H1 (cell line): ENCODE results near the gene ETS1. TPM values are rescaled to one million over a fixed set of nuclear protein-coding genes. Genes with fewer than 3 reads are reported as not detected.
A peak's percentile ranks its signal among the peaks of the same experiment; 100 is the strongest.

Experiments used
- CTCF ChIA-PET: fragments of 300-600 bp; sonication (Branson Sonifier 250); formaldehyde crosslinking; loops from one replicate; lab custom pipeline; 2021; ENCODE audit not compliant: partially characterized antibody; lab: Charles Lee
- POLR2A ChIA-PET: fragments of 300-600 bp; sonication (Branson Sonifier 250); formaldehyde crosslinking; loops from one replicate; lab custom pipeline; 2021; ENCODE audit warnings: inconsistent platforms; ENCODE audit not compliant: partially characterized antibody; lab: Charles Lee
- DNase-seq, 2 experiments: peaks; one replicate each; pipeline versions ENCODE4 v3.0.0 to v3.0.0-alpha.2; 2010 to 2022; ENCODE audit warnings: low spot score in 2 of 2, low read depth in 1 of 2, mixed read lengths in 1 of 2
- FAIRE-seq: peaks from 2 replicates; lab custom pipeline; 2011; peaks lifted over from hg19 to GRCh38; lab: Jason Lieb, UNC
- H2AFZ ChIP-seq: 2 replicates; pipeline ENCODE4 v1.8.1; 2012; ENCODE audit warnings: low read length, inconsistent platforms
- H2AK5ac ChIP-seq: 2 replicates; pipeline ENCODE4 v1.6.1; 2013; ENCODE audit warnings: low read depth, low read length
- H2BK120ac ChIP-seq: replicated peaks from 2 replicates; pipeline ENCODE3; 2013; ENCODE audit warnings: low read depth, low read length, inconsistent platforms
- H2BK12ac ChIP-seq: 2 replicates; pipeline ENCODE4 v1.6.1; 2013; ENCODE audit warnings: low read depth, low read length
- H2BK15ac ChIP-seq: 2 replicates; pipeline ENCODE4 v1.6.1; 2013; ENCODE audit warnings: low read length
- H2BK20ac ChIP-seq: 2 replicates; pipeline ENCODE4 v1.6.1; 2013; ENCODE audit warnings: low read length
- H2BK5ac ChIP-seq: 2 replicates; pipeline ENCODE4 v1.6.1; 2013; ENCODE audit warnings: low read depth, low read length
- H3K14ac ChIP-seq: 2 replicates; pipeline ENCODE4 v1.6.1; 2013; ENCODE audit warnings: inconsistent platforms; ENCODE audit not compliant: insufficient read length
- H3K18ac ChIP-seq: 2 replicates; pipeline ENCODE4 v1.6.1; 2013; ENCODE audit warnings: low read length; ENCODE audit errors: extremely low read depth
- H3K23ac ChIP-seq: 2 replicates; pipeline ENCODE4 v1.6.1; 2013; ENCODE audit warnings: inconsistent platforms; ENCODE audit not compliant: insufficient read length
- H3K23me2 ChIP-seq: 2 replicates; pipeline ENCODE4 v1.6.1; 2013; ENCODE audit warnings: low read depth, low read length
- H3K27ac ChIP-seq: 2 replicates; pipeline ENCODE4 v1.6.1; 2011; ENCODE audit warnings: low read depth, low read length, inconsistent platforms
- H3K27me3 ChIP-seq, 4 experiments: replicated peaks in 1 of 4; 1 replicate in 1 of 4; 2 replicates in 3 of 4; pipeline versions ENCODE4 v1.6.1 to v1.8.1; 2011 to 2013; ENCODE audit warnings: low read length in 3 of 4, mild to moderate bottlenecking in 3 of 4, inconsistent platforms in 2 of 4, mixed read lengths in 2 of 4, moderate library complexity in 1 of 4; ENCODE audit not compliant: control insufficient read depth in 3 of 4, insufficient read depth in 3 of 4; ENCODE audit errors: extremely low read depth in 1 of 4
- H3K36me3 ChIP-seq, 4 experiments: 2 replicates each; pipeline versions ENCODE4 v1.6.1 to v1.8.1; 2011 to 2013; ENCODE audit warnings: mild to moderate bottlenecking in 4 of 4, low read length in 3 of 4, moderate library complexity in 2 of 4, control low read depth in 1 of 4, inconsistent platforms in 1 of 4; ENCODE audit not compliant: insufficient read depth in 4 of 4, control insufficient read depth in 2 of 4
- H3K4ac ChIP-seq: replicated peaks from 2 replicates; pipeline ENCODE3; 2013; ENCODE audit warnings: low read length, low read depth, mixed read lengths, inconsistent platforms; ENCODE audit not compliant: insufficient read length
- H3K4me1 ChIP-seq, 4 experiments: replicated peaks in 1 of 4; 1 replicate in 1 of 4; 2 replicates in 3 of 4; pipeline versions ENCODE4 v1.6.1 to v1.8.1; 2011 to 2013; ENCODE audit warnings: low read length in 3 of 4, inconsistent platforms in 2 of 4, mixed read lengths in 1 of 4; ENCODE audit not compliant: insufficient read depth in 4 of 4, control insufficient read depth in 3 of 4
- H3K4me2 ChIP-seq, 2 experiments: 2 replicates each; pipeline versions ENCODE4 v1.6.1 to v1.8.1; 2011 to 2013; ENCODE audit warnings: low read depth in 2 of 2, low read length in 2 of 2, control low read depth in 1 of 2, inconsistent platforms in 1 of 2, mild to moderate bottlenecking in 1 of 2; ENCODE audit not compliant: insufficient read depth in 1 of 2
- H3K4me3 ChIP-seq, 4 experiments: fragments of 200-600, 300-600 bp in 1 of 4; sonication (generic), shearing (Covaris generic), sonication (Bioruptor Twin) in 1 of 4; 2 replicates each; pipeline versions ENCODE4 v1.5.1 to v1.8.1; 2011 to 2016; ENCODE audit warnings: low read length in 4 of 4, low read depth in 3 of 4, control low read depth in 2 of 4, inconsistent platforms in 2 of 4, mild to moderate bottlenecking in 2 of 4, mixed read lengths in 1 of 4, moderate library complexity in 1 of 4; ENCODE audit not compliant: insufficient read depth in 2 of 4; ENCODE audit errors: extremely low read depth in 1 of 4
- H3K56ac ChIP-seq: replicated peaks from 2 replicates; pipeline ENCODE3; 2013; ENCODE audit warnings: low read depth, mild to moderate bottlenecking, mixed read lengths, low read length, inconsistent platforms; ENCODE audit not compliant: insufficient read length
- H3K79me1 ChIP-seq: 2 replicates; pipeline ENCODE4 v1.6.1; 2013; ENCODE audit warnings: low read depth, low read length, control low read depth
- H3K79me2 ChIP-seq, 2 experiments: 2 replicates each; pipeline versions ENCODE4 v1.6.1 to v1.8.1; 2012 to 2013; ENCODE audit warnings: low read length in 2 of 2, mild to moderate bottlenecking in 2 of 2, inconsistent platforms in 1 of 2; ENCODE audit not compliant: insufficient read depth in 2 of 2, control insufficient read depth in 1 of 2
- H3K9ac ChIP-seq, 4 experiments: replicated peaks in 1 of 4; 1 replicate in 1 of 4; 2 replicates in 3 of 4; pipeline versions ENCODE4 v1.6.1 to v1.8.1; 2011 to 2013; ENCODE audit warnings: low read depth in 3 of 4, low read length in 3 of 4, control low read depth in 2 of 4, mild to moderate bottlenecking in 2 of 4, moderate library complexity in 2 of 4, inconsistent platforms in 1 of 4; ENCODE audit errors: extremely low read depth in 1 of 4
- H3K9me3 ChIP-seq, 2 experiments: 2 replicates each; pipeline versions ENCODE4 v1.6.1 to v1.8.1; 2012 to 2013; ENCODE audit warnings: mild to moderate bottlenecking in 2 of 2, moderate library complexity in 2 of 2, control low read depth in 1 of 2, inconsistent platforms in 1 of 2, low read depth in 1 of 2, low read length in 1 of 2, mixed read lengths in 1 of 2; ENCODE audit not compliant: insufficient read depth in 2 of 2
- H4K20me1 ChIP-seq, 2 experiments: replicated peaks in 1 of 2; 2 replicates each; pipeline versions ENCODE3 to v1.8.1; 2011 to 2013; ENCODE audit warnings: inconsistent platforms in 2 of 2, low read length in 2 of 2, mild to moderate bottlenecking in 1 of 2; ENCODE audit not compliant: insufficient read depth in 2 of 2, control insufficient read depth in 1 of 2
- H4K5ac ChIP-seq: 2 replicates; pipeline ENCODE4 v1.6.1; 2013; ENCODE audit warnings: low read length, low read depth, mixed read lengths, inconsistent platforms; ENCODE audit not compliant: insufficient read length
- H4K8ac ChIP-seq: 2 replicates; pipeline ENCODE4 v1.8.0; 2013; ENCODE audit warnings: mild to moderate bottlenecking, moderate library complexity, low read length, inconsistent platforms; ENCODE audit not compliant: insufficient read depth; ENCODE audit errors: extremely low read depth
- H4K91ac ChIP-seq: replicated peaks from 2 replicates; pipeline ENCODE3; 2013; ENCODE audit warnings: low read length, mixed read lengths, inconsistent platforms; ENCODE audit not compliant: insufficient read length
- CHD2 ChIP-seq: IDR thresholded peaks from 2 replicates; pipeline ENCODE4 v1.6.1; 2012; ENCODE audit warnings: low read length, improper control_type of control experiment
- CREB1 ChIP-seq: IDR thresholded peaks from 2 replicates; pipeline ENCODE4 v1.6.1; 2012; ENCODE audit warnings: inconsistent platforms
- POU5F1 ChIP-seq: IDR thresholded peaks from 2 replicates; pipeline ENCODE4 v1.6.1; 2011; ENCODE audit warnings: low read depth, mild to moderate bottlenecking, low read length, moderate library complexity
- SP1 ChIP-seq: IDR thresholded peaks from 2 replicates; pipeline ENCODE4 v1.6.1; 2011; ENCODE audit warnings: low read depth, low read length
- TAF7 ChIP-seq: optimal IDR thresholded peaks from 2 replicates; pipeline ENCODE3; 2011; ENCODE audit warnings: low read depth, mild to moderate bottlenecking, inconsistent platforms, low read length, moderate library complexity, borderline replicate concordance
- TEAD4 ChIP-seq: IDR thresholded peaks from 2 replicates; pipeline ENCODE4 v1.6.1; 2012; ENCODE audit warnings: low read depth, low read length, inconsistent platforms, mixed read lengths
- WGBS, 2 experiments: shearing (Covaris generic) in 1 of 2; methylation state at CpG; one replicate each; pipeline versions ENCODE4 v1.1.6 to v1.1.7; 2013 to 2015; ENCODE audit warnings: low lambda C conversion rate in 2 of 2, mixed read lengths in 2 of 2, inconsistent platforms in 1 of 2, low coverage in 1 of 2, missing lambda C conversion rate in 1 of 2; ENCODE audit not compliant: insufficient replicate concordance in 2 of 2, insufficient coverage in 1 of 2, insufficient read length in 1 of 2; ENCODE audit errors: extremely low coverage in 1 of 2, missing lambda C conversion rate in 1 of 2; 5-methylcytosine and 5-hydroxymethylcytosine counted together
- polyA plus RNA-seq, 7 experiments: library from polyadenylated mRNA; depleted of rRNA in 3 of 7; stranded (reverse) in 5 of 7; unstranded in 2 of 7; fragments of >200 nt in 5 of 7; fragments of 200-250 nt in 2 of 7; gene quantifications; 1 replicate in 5 of 7; 2 replicates in 1 of 7; 4 replicates in 1 of 7; pipeline versions ENCODE4 v1.2.1 to v1.2.3, GENCODE V29; 2011 to 2013; ENCODE audit warnings: missing spikeins in 2 of 7, mixed read lengths in 2 of 7
- total RNA-seq: library from RNA; stranded (reverse); fragmentation: NEBNext Ultra II Directional; extraction: Animal tissue kit (Norgen Biotek cat#: 25700); gene quantifications from 2 replicates; pipeline ENCODE4 v1.2.1, GENCODE V29; 2021

Gene ETS1
- total and polyA plus RNA-seq, 2 of the 8 experiments (the other 6 are each of a cell fraction or from before 2014, with no cell fraction given): 10.0 to 35.3 TPM

DNA sequence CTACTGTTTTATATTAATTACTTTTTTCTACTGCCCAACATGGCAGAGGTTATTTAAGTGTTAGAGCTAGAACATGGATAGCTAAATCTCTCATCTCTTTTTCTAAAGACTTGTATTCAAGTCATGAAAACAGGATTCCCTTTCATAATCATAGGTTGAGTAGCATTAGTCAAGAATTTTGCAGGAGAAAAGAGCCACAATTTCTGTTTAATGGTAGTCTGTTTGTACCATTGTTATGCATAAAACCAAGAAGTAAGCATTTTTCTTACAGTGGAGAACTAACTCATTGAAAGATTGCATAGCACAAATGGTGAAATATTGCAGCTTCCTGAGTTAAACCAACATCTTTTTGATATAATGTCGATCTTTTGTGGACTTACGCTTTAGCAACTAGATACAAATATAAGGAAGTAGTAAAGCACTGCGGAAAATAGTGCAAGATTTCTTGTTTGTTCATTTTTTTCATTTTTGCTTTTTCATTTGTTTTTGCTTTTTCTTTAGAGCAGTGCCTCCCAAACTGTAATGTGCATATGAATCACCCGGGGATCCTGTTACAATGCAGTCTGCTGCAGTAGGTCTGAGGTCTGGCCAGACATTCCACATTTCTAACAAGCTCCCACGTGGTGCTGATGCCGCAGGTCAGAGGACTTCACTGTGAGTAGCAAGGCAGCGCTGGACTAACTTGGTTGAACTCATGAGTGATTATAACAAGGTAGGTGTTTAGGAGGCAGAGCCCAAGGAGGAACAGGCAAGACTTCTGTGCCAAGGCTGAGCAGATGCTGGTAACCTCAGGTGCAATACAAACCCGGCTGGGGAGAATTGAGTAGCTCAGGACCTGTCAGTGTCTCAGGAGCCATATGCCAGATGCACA lies 4.6 kb downstream of the ETS1 start:
- Histone ChIP-seq H3K56ac (no peak overlapping the region), H2AK5ac (no peak overlapping the region), H3K4me2 (peak overlapping the region; percentile 59 to 60), H3K79me2 (peaks cover 0 to 54% of the 10 kb centered on the region in 2 experiments; a peak in 3 of 4 replicates), H3K14ac (no peak overlapping the region), H4K8ac (no peak overlapping the region), H2BK15ac (no peak overlapping the region), H2AFZ (no peak overlapping the region), H3K27me3 (no peaks in the 10 kb centered on the region; a peak in 1 of 7 replicates), H4K91ac (peak overlapping the region; percentile 63), H3K36me3 (no peaks in the 10 kb centered on the region), H3K79me1 (no peaks in the 10 kb centered on the region), H3K9ac (no peak overlapping the region), H3K18ac (peak overlapping the region; percentile 64; the same call in 1 of the 2 replicates), H3K23me2 (peaks cover 2% of the 10 kb centered on the region; the same call in 1 of the 2 replicates), H3K4me3 (peak overlapping the region; percentile 3 to 48 (median 10); a peak in 6 of 8 replicates), H2BK120ac (no peak overlapping the region), H3K9me3 (no peaks in the 10 kb centered on the region), H3K23ac (no peak overlapping the region), H2BK20ac (peak overlapping the region; percentile 68; the same call in 1 of the 2 replicates), H3K4ac (no peak overlapping the region), H3K4me1 (peaks cover 0 to 42% (median 20%) of the 10 kb centered on the region in 4 experiments), H4K5ac (peak overlapping the region; percentile 66), H2BK12ac (no peak overlapping the region; the same call in 1 of the 2 replicates), H2BK5ac (peak overlapping the region; percentile 72; the same call in 1 of the 2 replicates), H4K20me1 (no peaks in the 10 kb centered on the region), H3K27ac (no peak overlapping the region)
- ChIA-PET POLR2A (interaction anchor here (1.0 to 2.2 kb wide), 4 partner anchors 9 to 50 kb away, joined by 3 to 6 read pairs (median 3); no protein-coding TSS in a partner anchor), CTCF (interaction anchor here (0.6 to 1.5 kb wide), 4 partner anchors 10 to 286 kb away, joined by 3 to 4 read pairs (median 4); no protein-coding TSS in a partner anchor)
- 3% methylated on average over 8 of the region's 8 CpGs; no CpG with 5 or more reads in 1 of the 2 experiments for WGBS, 2 experiments
- FAIRE-seq (peak; percentile 89), DNase-seq (peak in 1 of 2 experiments; percentile 50)
- TF ChIP-seq SP1 (peak; percentile 29; the same call in 1 of the 2 replicates), TAF7 (no peak), TEAD4 (peak; percentile 73; the same call in 1 of the 2 replicates), CHD2 (0 out of 2 replicates have a peak, but pooled peaks have one; percentile 20), CREB1 (no peak), POU5F1 (peak; percentile 76)
